Calu3 (cell line): ENCODE data around the gene AKAP11. TPM values are rescaled to one million over a fixed set of nuclear protein-coding genes. Genes with fewer than 3 reads are reported as not detected.

Source experiments
- BruUV-seq: library from RNA; stranded (reverse); fragments of 400-500 nt; replicated peaks from 2 replicates; lab custom pipeline; 2021; lab: Mats Ljungman, UMichigan
- CTCF ChIA-PET: fragments of 300-600 bp; sonication (Branson Sonifier 250); formaldehyde crosslinking; loops from one replicate; lab custom pipeline; 2022; ENCODE audit warnings: antibody characterized with exemption; lab: Charles Lee
- DNase-seq: peaks from one replicate; pipeline ENCODE4 v3.0.0; 2022
- H3K27ac Mint-ChIP-seq: one replicate; pipeline ENCODE4 v1.8.0; 2022; ENCODE audit warnings: mixed read lengths; ENCODE audit not compliant: unreplicated experiment
- H3K27me3 Mint-ChIP-seq: one replicate; pipeline ENCODE4 v1.8.0; 2022; ENCODE audit warnings: mixed read lengths; ENCODE audit not compliant: unreplicated experiment
- H3K36me3 Mint-ChIP-seq: one replicate; pipeline ENCODE4 v1.8.0; 2022; ENCODE audit warnings: mild to moderate bottlenecking, moderate library complexity, mixed read lengths; ENCODE audit not compliant: insufficient read depth, unreplicated experiment
- H3K4me1 Mint-ChIP-seq: one replicate; pipeline ENCODE4 v1.8.0; 2022; ENCODE audit warnings: mild to moderate bottlenecking, low read depth, mixed read lengths; ENCODE audit not compliant: unreplicated experiment
- H3K4me3 Mint-ChIP-seq: one replicate; pipeline ENCODE4 v1.8.0; 2022; ENCODE audit warnings: mild to moderate bottlenecking, low read depth, moderate library complexity, mixed read lengths; ENCODE audit not compliant: unreplicated experiment
- H3K9me3 Mint-ChIP-seq: one replicate; pipeline ENCODE4 v1.8.0; 2022; ENCODE audit warnings: low read depth, mixed read lengths; ENCODE audit not compliant: unreplicated experiment
- CTCF ChIP-seq: fragments of 200-600 bp; IDR thresholded peaks from one replicate; pipeline ENCODE4 v1.8.0; 2022; ENCODE audit warnings: antibody characterized with exemption; ENCODE audit not compliant: unreplicated experiment
- intact Hi-C: fragments of 100-400 bp; cut with micrococcal nuclease; formaldehyde crosslinking; loops from one replicate; pipeline ENCODE4 v1.10.0; 2022; ENCODE audit not compliant: unreplicated experiment
- total RNA-seq: library from RNA; stranded (reverse); gene quantifications from 2 replicates; pipeline ENCODE4 v1.2.3, GENCODE V29; 2022

The AKAP11 gene
- total RNA-seq, 1 experiment from 2014 or later, result 14.2 TPM

- Mint-ChIP-seq H3K36me3 (peaks cover 4% of the 10 kb centered on the region), H3K27ac (no peak overlapping the region), H3K4me1 (peaks cover 5% of the 10 kb centered on the region), H3K27me3 (no peaks in the 10 kb centered on the region), H3K4me3 (no peak overlapping the region), H3K9me3 (no peaks in the 10 kb centered on the region)
- intact Hi-C loops, result no loop called here
- CTCF ChIA-PET, result no interaction called here
- no peak for DNase-seq
- BruUV-seq, result no TSS peak
- TF ChIP-seq CTCF, result no peak
These were observed 57.3 kb downstream of the AKAP11 start for GRCh38 chr13:42329239-42329638.

- CTCF ChIA-PET, result no interaction called here
- H3K27ac Mint-ChIP-seq, result no peak overlapping the region
- no TSS peak for BruUV-seq
These were observed 59.1 kb downstream of the AKAP11 start for GRCh38 chr13:42331009-42331408.

GRCh38 chr13:42333613-42334328 lies 61.8 kb downstream of the AKAP11 start:
- CTCF ChIA-PET, result interaction anchor here (0.7 to 1.0 kb wide), 3 partner anchors 145 to 487 kb away, joined by 3 to 4 read pairs (median 3); no protein-coding TSS in a partner anchor
- BruUV-seq, result no TSS peak
- H3K4me3 Mint-ChIP-seq, result peak overlapping the region; percentile 62
- intact Hi-C loops, result loop anchor here (10.0 kb wide), 2 partner anchors 261 to 491 kb away; no protein-coding TSS in a partner anchor
- H3K4me1 Mint-ChIP-seq, result peaks cover 11% of the 10 kb centered on the region
- H3K36me3 Mint-ChIP-seq, result peaks cover 4% of the 10 kb centered on the region
- DNase-seq, result peak; percentile 12
- TF ChIP-seq CTCF, result no peak
- H3K27me3 Mint-ChIP-seq, result no peaks in the 10 kb centered on the region
- H3K9me3 Mint-ChIP-seq, result no peaks in the 10 kb centered on the region
- peak overlapping the region; percentile 41 for H3K27ac Mint-ChIP-seq

More at GRCh38 chr13:42331009-42331408, 59.1 kb downstream of the AKAP11 start:
- no peaks in the 10 kb centered on the region for H3K9me3 Mint-ChIP-seq
- peaks cover 4% of the 10 kb centered on the region for H3K36me3 Mint-ChIP-seq
- TF ChIP-seq CTCF, result no peak
- peaks cover 11% of the 10 kb centered on the region for H3K4me1 Mint-ChIP-seq
- intact Hi-C loops, result loop anchor here (10.0 kb wide), 2 partner anchors 264 to 494 kb away; no protein-coding TSS in a partner anchor
- no peaks in the 10 kb centered on the region for H3K27me3 Mint-ChIP-seq
- no peak overlapping the region for H3K4me3 Mint-ChIP-seq
- DNase-seq, result no peak

GRCh38 chr13:42334329-42334706 lies 62.4 kb downstream of the AKAP11 start:
- DNase-seq, result peak; percentile 4
- peaks cover 4% of the 10 kb centered on the region for H3K36me3 Mint-ChIP-seq
- H3K9me3 Mint-ChIP-seq, result no peaks in the 10 kb centered on the region
- H3K4me3 Mint-ChIP-seq, result peak overlapping the region; percentile 62
- intact Hi-C loops, result loop anchor here (10.0 kb wide), 2 partner anchors 260 to 490 kb away; no protein-coding TSS in a partner anchor
- no peak for TF ChIP-seq CTCF
- peak overlapping the region; percentile 41 for H3K27ac Mint-ChIP-seq
- H3K4me1 Mint-ChIP-seq, result peaks cover 11% of the 10 kb centered on the region
- BruUV-seq, result no TSS peak
- H3K27me3 Mint-ChIP-seq, result no peaks in the 10 kb centered on the region
- CTCF ChIA-PET, result interaction anchor here (0.7 to 1.0 kb wide), 3 partner anchors 144 to 487 kb away, joined by 3 to 4 read pairs (median 3); no protein-coding TSS in a partner anchor
